HK-2 (cell line): ENCODE measurements around the gene BMP8B.
"Not testable (repeated sequence)": the region's sequence is repeated elsewhere in the genome, so short reads cannot be mapped to it uniquely, and the experiment has no call there.

ENCODE experiments used
- DNase-seq: peaks from one replicate; pipeline ENCODE4 v3.0.0-alpha.2; 2018; ENCODE audit not compliant: unreplicated experiment

BMP8B gene

GRCh38 chr1:39779137-39779536 is 9.5 kb downstream of the BMP8B start:
- DNase-seq: no peak

- DNase-seq: not testable (repeated sequence)
Observed at GRCh38 chr1:39778463-39779099, 10.1 kb downstream of the BMP8B start.

GRCh38 chr1:39777896-39778295 is 10.8 kb downstream of the BMP8B start:
- DNase-seq: not testable (repeated sequence)

- DNase-seq: no peak
Observed at GRCh38 chr1:39777306-39777705, 11.4 kb downstream of the BMP8B start.

- DNase-seq: no peak
Observed at GRCh38 chr1:39776886-39777285, 11.8 kb downstream of the BMP8B start.

GRCh38 chr1:39776400-39776713 is 12.3 kb downstream of the BMP8B start:
- peak; percentile 45 for DNase-seq

- not testable (repeated sequence) for DNase-seq
Observed at GRCh38 chr1:39775676-39776399, 12.8 kb downstream of the BMP8B start.

- DNase-seq: not testable (repeated sequence)
Observed at GRCh38 chr1:39775141-39775540, 13.5 kb downstream of the BMP8B start.

- DNase-seq: not testable (repeated sequence)
Observed at GRCh38 chr1:39773369-39773979, 15.2 kb downstream of the BMP8B start.

GRCh38 chr1:39771022-39771532 is 17.6 kb downstream of the BMP8B start, which contains the start of gene OXCT2:
Gene OXCT2, minus strand, starts transcription at chr1:39771348. Its CDS starts 93 bp downstream, at chr1:39771255.
- not testable (repeated sequence) for DNase-seq

GRCh38 chr1:39770100-39771021 is 18.3 kb downstream of the BMP8B start:
- not testable (repeated sequence) for DNase-seq

GRCh38 chr1:39769502-39769901 is 19.2 kb downstream of the BMP8B start:
- not testable (repeated sequence) for DNase-seq

- not testable (repeated sequence) for DNase-seq
Observed at GRCh38 chr1:39766466-39766865, 22.2 kb downstream of the BMP8B start.

GRCh38 chr1:39764512-39764911 is 24.2 kb downstream of the BMP8B start:
- not testable (repeated sequence) for DNase-seq

GRCh38 chr1:39763619-39764374 is 24.9 kb downstream of the BMP8B start:
- not testable (repeated sequence) for DNase-seq

GRCh38 chr1:39762550-39763540 is 25.8 kb downstream of the BMP8B start:
- DNase-seq: no peak

GRCh38 chr1:39761557-39762260 is 27.0 kb downstream of the BMP8B start:
- no peak for DNase-seq

GRCh38 chr1:39761016-39761415 is 27.6 kb downstream of the BMP8B start:
- no peak for DNase-seq
